SJCRH30 (cell line): ENCODE results near the gene PIGQ. TPM values are rescaled to one million over a fixed set of nuclear protein-coding genes. Genes with fewer than 3 reads are reported as not detected.

Experiments used
- DNase-seq, 2 experiments: peaks; one replicate each; pipeline ENCODE4 v3.0.0-alpha.2; 2015 to 2020
- H3K27ac ChIP-seq: fragments of 250-450 bp; sonication (Bioruptor Pico); 2 replicates; pipeline ENCODE4 v1.5.1; 2020; ENCODE audit warnings: mild to moderate bottlenecking, moderate library complexity
- H3K27me3 ChIP-seq: fragments of 250-450 bp; sonication (Bioruptor Pico); 2 replicates; pipeline ENCODE4 v1.5.1; 2020; ENCODE audit warnings: mild to moderate bottlenecking, moderate library complexity
- H3K36me3 ChIP-seq: fragments of 250-450 bp; sonication (Bioruptor Pico); 2 replicates; pipeline ENCODE4 v1.5.1; 2020; ENCODE audit warnings: mild to moderate bottlenecking, moderate library complexity
- H3K4me1 ChIP-seq: fragments of 250-450 bp; sonication (Bioruptor Pico); 2 replicates; pipeline ENCODE4 v1.5.1; 2020; ENCODE audit warnings: mild to moderate bottlenecking, moderate library complexity
- H3K4me3 ChIP-seq: fragments of 250-450 bp; sonication (Bioruptor Pico); 2 replicates; pipeline ENCODE4 v1.5.1; 2020; ENCODE audit warnings: mild to moderate bottlenecking, moderate library complexity
- H3K9me3 ChIP-seq: fragments of 250-450 bp; sonication (Bioruptor Pico); replicated peaks from 2 replicates; pipeline ENCODE4 v1.5.1; 2020; ENCODE audit warnings: mild to moderate bottlenecking, moderate library complexity
- total RNA-seq: library from RNA; depleted of rRNA; stranded (reverse); fragments of >200 nt; shearing (Covaris generic); gene quantifications from 2 replicates; pipeline ENCODE4 v1.2.3, GENCODE V29; 2014

The PIGQ gene
- total RNA-seq, 1 experiment from 2014 or later: 24.4 TPM

DNA sequence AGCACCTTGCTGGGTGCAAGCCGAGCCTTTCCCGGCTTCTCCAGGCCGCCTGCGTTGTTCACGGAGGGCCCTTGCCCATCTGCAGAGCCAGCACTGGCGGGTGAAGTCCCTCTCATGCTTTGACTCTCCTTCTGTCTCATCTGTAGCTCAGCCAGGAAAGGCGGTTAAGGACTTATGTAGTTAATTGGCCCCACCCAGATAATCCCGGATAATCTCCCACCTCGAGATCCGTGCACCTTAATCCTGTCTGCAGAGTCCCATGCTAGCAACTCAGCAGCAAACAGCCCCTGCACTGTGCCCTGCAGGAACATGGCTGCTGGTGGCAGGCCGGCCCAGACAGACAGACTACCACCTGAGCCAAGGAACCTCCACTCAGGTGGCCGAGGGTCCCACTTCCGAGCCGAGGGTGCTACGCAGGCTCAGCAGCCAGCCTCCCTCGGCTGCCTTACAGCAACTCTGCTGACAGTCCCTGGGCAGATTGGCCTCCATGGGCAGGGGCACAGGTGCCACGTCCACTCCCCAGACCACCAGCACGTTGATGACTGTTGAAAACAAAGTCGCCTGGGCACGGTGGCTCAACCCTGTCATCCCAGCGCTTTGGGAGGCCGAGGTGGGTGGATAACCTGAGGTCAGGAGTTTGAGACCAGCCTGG lies 37.0 kb downstream of the PIGQ start:
- H3K4me1 ChIP-seq: no peaks in the 10 kb centered on the region
- no peak overlapping the region for H3K4me3 ChIP-seq
- H3K27ac ChIP-seq: no peak overlapping the region
- no peak for DNase-seq
- H3K9me3 ChIP-seq: no peaks in the 10 kb centered on the region; the same call in 1 of the 2 replicates
- H3K27me3 ChIP-seq: no peaks in the 10 kb centered on the region
- no peaks in the 10 kb centered on the region for H3K36me3 ChIP-seq

- Histone ChIP-seq H3K27me3 (no peaks in the 10 kb centered on the region), H3K4me3 (no peak overlapping the region), H3K4me1 (no peaks in the 10 kb centered on the region), H3K27ac (no peak overlapping the region), H3K36me3 (no peaks in the 10 kb centered on the region), H3K9me3 (no peaks in the 10 kb centered on the region; the same call in 1 of the 2 replicates)
- DNase-seq: no peak
Measured at GRCh38 chr16:608019-608418, 38.3 kb downstream of the PIGQ start.

DNA sequence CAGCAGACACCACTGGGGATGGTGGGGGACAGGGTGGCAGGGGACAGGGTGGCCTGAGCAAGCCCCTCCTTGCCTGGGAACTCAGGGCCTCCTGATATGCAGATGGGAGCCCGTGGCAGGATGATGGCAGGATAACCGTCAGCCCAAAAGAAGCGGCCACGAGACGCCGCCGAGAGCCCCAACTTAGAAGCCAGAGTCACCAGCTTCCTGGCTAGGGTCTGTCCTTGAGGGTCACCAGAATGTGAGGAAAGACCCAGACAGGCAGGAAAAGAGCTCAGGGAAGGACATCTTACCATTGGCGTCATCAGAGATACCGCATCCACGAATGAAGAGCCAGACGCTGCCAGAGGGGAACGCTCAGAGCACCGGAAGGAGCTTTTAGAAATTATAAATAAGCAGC lies 39.5 kb downstream of the PIGQ start:
- Histone ChIP-seq H3K9me3 (no peaks in the 10 kb centered on the region; the same call in 1 of the 2 replicates), H3K36me3 (no peaks in the 10 kb centered on the region), H3K27me3 (no peaks in the 10 kb centered on the region), H3K4me3 (no peak overlapping the region), H3K4me1 (no peaks in the 10 kb centered on the region), H3K27ac (no peak overlapping the region)
- DNase-seq: no peak

DNA sequence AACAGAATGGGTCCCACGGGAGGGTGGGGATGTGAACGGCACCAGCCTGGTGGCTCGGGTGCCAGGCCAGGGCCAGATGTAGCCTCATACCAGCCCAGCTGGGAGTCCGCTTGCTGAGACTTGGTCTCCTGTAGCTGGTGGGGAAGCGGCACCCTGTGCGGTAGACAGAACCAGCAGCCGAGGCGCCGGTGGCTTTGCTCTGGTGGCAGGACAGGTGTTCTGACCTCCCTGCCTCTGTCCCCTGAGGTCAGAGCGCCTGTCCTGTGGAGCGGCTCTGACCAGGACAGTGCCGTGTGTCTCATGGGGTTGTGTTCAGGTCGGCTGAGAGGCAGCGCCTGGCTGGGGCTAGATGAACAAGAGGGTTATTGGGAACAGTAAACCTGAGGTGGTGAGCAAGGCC lies 40.2 kb downstream of the PIGQ start:
- H3K4me1 ChIP-seq: no peaks in the 10 kb centered on the region
- no peak for DNase-seq
- no peaks in the 10 kb centered on the region for H3K36me3 ChIP-seq
- H3K9me3 ChIP-seq: no peaks in the 10 kb centered on the region; the same call in 1 of the 2 replicates
- no peaks in the 10 kb centered on the region for H3K27me3 ChIP-seq
- no peak overlapping the region for H3K27ac ChIP-seq
- no peak overlapping the region for H3K4me3 ChIP-seq

- no peaks in the 10 kb centered on the region for H3K36me3 ChIP-seq
- no peak overlapping the region for H3K27ac ChIP-seq
- H3K27me3 ChIP-seq: no peaks in the 10 kb centered on the region
- H3K4me1 ChIP-seq: no peaks in the 10 kb centered on the region
- no peak overlapping the region for H3K4me3 ChIP-seq
- no peaks in the 10 kb centered on the region; the same call in 1 of the 2 replicates for H3K9me3 ChIP-seq
- DNase-seq: peak; percentile 47 to 66
Measured at GRCh38 chr16:610513-611381, 41.0 kb downstream of the PIGQ start.

GRCh38 chr16:615122-615521 lies 45.4 kb downstream of the PIGQ start:
- Histone ChIP-seq H3K9me3 (no peaks in the 10 kb centered on the region), H3K4me3 (no peak overlapping the region), H3K27ac (no peak overlapping the region), H3K36me3 (no peaks in the 10 kb centered on the region), H3K4me1 (no peaks in the 10 kb centered on the region), H3K27me3 (no peaks in the 10 kb centered on the region)
- no peak for DNase-seq

DNA sequence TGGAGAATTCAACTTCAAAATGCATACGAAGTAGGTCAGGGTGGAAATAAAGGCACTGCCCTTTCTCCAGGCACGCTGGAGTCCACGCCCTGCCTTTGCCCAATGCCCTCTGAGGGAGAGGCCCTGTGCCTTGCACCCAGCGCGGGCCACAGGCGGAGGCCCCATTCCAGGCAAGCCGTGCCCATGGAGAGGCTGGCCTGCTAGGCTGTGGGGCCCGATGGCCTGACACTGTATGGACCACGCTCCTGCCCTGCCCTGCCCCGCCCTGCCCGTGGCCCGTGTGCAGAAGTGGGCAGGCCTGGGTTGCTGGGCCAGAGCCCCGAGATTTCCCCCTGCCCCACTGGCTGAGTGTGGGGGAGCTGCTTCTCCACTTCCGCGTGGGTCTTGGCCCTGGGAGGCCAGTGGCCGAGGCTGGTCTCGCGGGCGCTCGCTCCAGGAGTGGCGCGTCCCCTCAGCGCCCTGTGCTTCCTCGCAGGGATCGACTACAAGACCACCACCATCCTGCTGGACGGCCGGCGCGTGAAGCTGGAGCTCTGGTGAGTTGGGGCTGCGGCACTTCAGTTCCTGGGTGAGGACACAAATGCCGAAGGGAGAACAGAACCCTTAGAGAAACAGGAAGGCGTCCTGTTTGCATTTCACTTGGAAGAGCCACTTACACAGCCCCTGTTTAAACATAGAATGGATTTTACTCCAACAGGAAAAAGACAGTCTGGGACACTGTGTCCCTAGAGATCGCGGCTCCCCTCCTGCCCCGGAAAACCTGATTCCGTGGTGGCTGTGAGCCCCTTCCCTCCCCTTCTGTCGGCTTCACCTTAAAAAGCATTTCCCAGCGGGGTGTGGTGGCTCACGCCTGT lies 47.2 kb downstream of the PIGQ start:
- H3K27ac ChIP-seq: no peak overlapping the region
- no peak overlapping the region for H3K4me3 ChIP-seq
- H3K9me3 ChIP-seq: no peaks in the 10 kb centered on the region
- H3K27me3 ChIP-seq: no peaks in the 10 kb centered on the region
- no peaks in the 10 kb centered on the region for H3K36me3 ChIP-seq
- H3K4me1 ChIP-seq: no peaks in the 10 kb centered on the region
- no peak for DNase-seq

DNA sequence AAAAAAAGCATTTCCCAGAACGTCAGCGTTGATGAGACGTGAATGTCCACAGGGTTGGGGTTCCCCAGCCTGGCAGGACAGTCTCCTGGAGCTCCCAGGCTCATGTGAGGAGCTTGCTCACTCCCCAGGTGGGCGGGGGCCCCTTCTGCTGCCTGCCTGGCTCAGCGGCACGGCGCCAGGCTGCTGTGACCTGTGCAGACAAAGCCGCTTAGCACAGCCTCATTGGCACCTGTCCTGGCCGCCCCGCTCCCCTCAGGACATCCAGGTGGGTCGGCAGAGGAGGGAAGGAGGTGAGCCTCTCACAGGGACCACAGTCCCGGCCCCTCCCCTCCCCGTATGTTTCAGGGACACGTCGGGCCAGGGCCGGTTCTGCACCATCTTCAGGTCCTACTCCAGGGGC lies 48.1 kb downstream of the PIGQ start:
- Histone ChIP-seq H3K4me1 (no peaks in the 10 kb centered on the region), H3K27me3 (no peaks in the 10 kb centered on the region), H3K4me3 (no peak overlapping the region), H3K9me3 (no peaks in the 10 kb centered on the region), H3K27ac (no peak overlapping the region), H3K36me3 (no peaks in the 10 kb centered on the region)
- DNase-seq: no peak

- Histone ChIP-seq H3K36me3 (no peaks in the 10 kb centered on the region), H3K4me1 (no peaks in the 10 kb centered on the region), H3K27ac (no peak overlapping the region), H3K27me3 (no peaks in the 10 kb centered on the region), H3K9me3 (no peaks in the 10 kb centered on the region), H3K4me3 (no peak overlapping the region)
- DNase-seq: no peak
Measured at GRCh38 chr16:619476-620100, 49.8 kb downstream of the PIGQ start.

DNA sequence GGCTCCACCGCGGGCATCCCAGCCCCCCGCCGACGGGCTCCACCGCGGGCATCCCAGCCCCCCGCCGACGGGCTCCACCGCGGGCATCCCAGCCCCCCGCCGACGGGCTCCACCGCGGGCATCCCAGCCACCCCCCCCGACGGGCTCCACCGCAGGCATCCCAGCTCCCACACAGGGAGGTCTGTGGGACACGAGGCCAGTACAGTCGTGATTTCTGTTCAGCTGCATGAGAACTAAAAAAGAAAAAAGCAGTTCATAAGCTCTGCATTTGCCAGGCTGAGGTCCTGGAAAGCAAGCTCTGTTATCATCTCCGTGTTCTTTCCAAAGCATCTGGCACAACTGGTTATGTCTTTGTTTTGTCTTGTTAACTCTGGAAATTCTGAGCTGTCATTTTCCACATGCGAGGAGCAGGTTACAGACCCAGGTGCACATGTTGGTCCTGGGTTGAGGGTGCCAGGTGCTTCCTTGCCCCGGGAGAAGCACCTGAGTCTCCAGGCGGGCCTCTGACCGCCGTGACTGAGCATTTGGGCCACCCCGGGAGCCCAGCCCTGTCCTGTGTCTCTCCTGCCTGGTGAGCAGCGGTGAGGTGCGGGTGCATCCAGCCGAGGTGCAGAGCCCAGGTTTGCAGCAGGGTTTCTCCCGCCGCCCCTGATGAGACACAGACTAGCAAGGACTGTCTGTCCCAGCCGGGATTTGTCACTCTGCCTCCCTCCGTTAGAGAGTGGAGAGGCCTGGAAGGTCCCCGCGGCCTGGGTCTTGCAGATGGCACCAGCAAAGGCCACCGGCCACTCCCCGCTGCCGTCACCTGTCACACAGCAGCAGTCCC lies 51.1 kb downstream of the PIGQ start:
- H3K4me3 ChIP-seq: no peak overlapping the region
- no peaks in the 10 kb centered on the region for H3K27me3 ChIP-seq
- no peaks in the 10 kb centered on the region for H3K4me1 ChIP-seq
- no peak for DNase-seq
- no peak overlapping the region for H3K27ac ChIP-seq
- H3K36me3 ChIP-seq: no peaks in the 10 kb centered on the region
- no peaks in the 10 kb centered on the region for H3K9me3 ChIP-seq

- Histone ChIP-seq H3K27me3 (no peaks in the 10 kb centered on the region), H3K27ac (no peak overlapping the region), H3K9me3 (no peaks in the 10 kb centered on the region), H3K4me1 (no peaks in the 10 kb centered on the region), H3K36me3 (no peaks in the 10 kb centered on the region), H3K4me3 (no peak overlapping the region)
- no peak for DNase-seq
Measured at GRCh38 chr16:621526-622105, 51.8 kb downstream of the PIGQ start.

GRCh38 chr16:622920-623280 lies 53.1 kb downstream of the PIGQ start:
- DNase-seq: no peak
- no peak overlapping the region for H3K4me3 ChIP-seq

GRCh38 chr16:624526-625070 lies 54.8 kb downstream of the PIGQ start:
- no peaks in the 10 kb centered on the region for H3K9me3 ChIP-seq
- no peaks in the 10 kb centered on the region; the same call in 1 of the 2 replicates for H3K36me3 ChIP-seq
- peaks cover 6% of the 10 kb centered on the region; the same call in 1 of the 2 replicates for H3K4me1 ChIP-seq
- H3K4me3 ChIP-seq: no peak overlapping the region
- no peaks in the 10 kb centered on the region for H3K27me3 ChIP-seq
- H3K27ac ChIP-seq: no peak overlapping the region
- DNase-seq: peak in 1 of 2 experiments; percentile 38

More at GRCh38 chr16:622920-623280, 53.1 kb downstream of the PIGQ start:
- Histone ChIP-seq H3K36me3 (no peaks in the 10 kb centered on the region; the same call in 1 of the 2 replicates), H3K9me3 (no peaks in the 10 kb centered on the region), H3K27ac (no peak overlapping the region), H3K4me1 (no peaks in the 10 kb centered on the region), H3K27me3 (no peaks in the 10 kb centered on the region)
